GM12878 (cell line): ENCODE results near the gene EPAS1.

Source experiments
- CTCF ChIP-seq, 3 experiments: IDR thresholded peaks in 2 of 3; conservative IDR thresholded peaks in 1 of 3; 2 replicates each; pipeline ENCODE4 v1.5.1; 2011; ENCODE audit warnings: low read depth in 3 of 3, low read length in 3 of 3, mild to moderate bottlenecking in 3 of 3, control low read depth in 2 of 3, moderate library complexity in 2 of 3, inconsistent platforms in 1 of 3, mixed read lengths in 1 of 3; ENCODE audit not compliant: control insufficient read depth in 2 of 3, insufficient read depth in 1 of 3; ENCODE audit errors: extremely low read depth in 1 of 3
- HDAC2 ChIP-seq: fragments of 200-600 bp; sonication (generic); IDR thresholded peaks from 2 replicates; pipeline ENCODE4 v1.6.1; 2017
- NFYA ChIP-seq: IDR thresholded peaks from 2 replicates; pipeline ENCODE4 v1.6.1; 2011; ENCODE audit warnings: low read depth, mild to moderate bottlenecking, low read length, improper control_type of control experiment, borderline replicate concordance
- NRF1 ChIP-seq: conservative IDR thresholded peaks from 2 replicates; pipeline ENCODE4 v1.6.1; 2011; ENCODE audit warnings: mild to moderate bottlenecking, low read depth, low read length, improper control_type of control experiment
- RELA ChIP-seq: fragments of 450-650 bp; IDR thresholded peaks from 2 replicates; pipeline ENCODE4 v1.8.0; 2014; ENCODE audit warnings: borderline replicate concordance; ENCODE audit not compliant: partially characterized antibody
- USF2 ChIP-seq: IDR thresholded peaks from 2 replicates; pipeline ENCODE4 v1.6.1; 2011; ENCODE audit warnings: low read depth, low read length, improper control_type of control experiment, borderline replicate concordance

- TF ChIP-seq USF2 = no peak
- no peak for TF ChIP-seq RELA
- no peak for TF ChIP-seq CTCF (IDR thresholded peaks at IDR 0.05 in 2 of 3, conservative IDR thresholded peaks at IDR 0.05 in 1 of 3; ENCODE audit: control insufficient read depth in 2 of 3, extremely low read depth in 1 of 3, insufficient read depth in 1 of 3, low read depth in 3 of 3, low read length in 3 of 3)
- no peak for TF ChIP-seq NFYA
- no peak for TF ChIP-seq NRF1
- no peak for TF ChIP-seq HDAC2
Observed at GRCh38 chr2:46326231-46326980, 29.2 kb downstream of the EPAS1 start.
